ENCODE data around the gene ALK. TPM values are rescaled to one million over a fixed set of nuclear protein-coding genes. Genes with fewer than 3 reads are reported as not detected.

The ALK gene
- total and polyA plus RNA-seq, 2 donors (not counting 1 experiment from before 2014, with no cell fraction given): not detected

DNA sequence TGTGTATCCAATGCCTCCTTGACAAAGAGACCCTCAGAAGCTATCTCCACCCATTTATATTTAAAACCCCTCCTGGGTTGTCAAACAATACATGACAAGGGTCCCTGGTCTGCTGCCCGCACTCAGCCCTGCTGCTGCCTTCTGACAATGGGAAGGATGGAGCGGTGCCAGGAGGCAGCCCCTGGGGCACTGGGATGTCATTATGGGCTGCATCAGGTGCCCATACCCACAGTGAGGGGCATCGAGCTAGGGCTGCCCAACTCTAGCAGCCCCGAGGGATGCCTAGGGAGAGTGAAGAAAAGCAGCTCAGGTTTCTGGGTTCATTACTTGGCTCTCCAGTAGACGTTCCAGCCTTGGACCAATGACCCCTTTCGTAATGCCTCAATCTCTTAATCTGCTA is 301.7 kb downstream of the ALK start:
- Histone ChIP-seq H4K20me1 (ENCODE audit: control insufficient read depth, insufficient read depth, low read length, poor library complexity, severe bottlenecking) (no peaks in the 10 kb centered on the region), H3K9ac (ENCODE audit: low read length) (no peak overlapping the region), H3K4me1 (ENCODE audit: control insufficient read depth in 2 of 2, insufficient read depth in 2 of 2, low read length in 2 of 2) (no peaks in the 10 kb centered on the region), H3K27ac (ENCODE audit: low read length in 2 of 2) (no peak overlapping the region), H3K9me3 (ENCODE audit: control extremely low read depth in 1 of 3, control insufficient read depth in 2 of 3, insufficient read depth in 1 of 3, low read length in 2 of 3) (no peaks in the 10 kb centered on the region), H3K27me3 (replicated peaks in 1 of 4; ENCODE audit: control extremely low read depth in 1 of 4, control insufficient read depth in 3 of 4, insufficient read depth in 4 of 4, low read length in 3 of 4) (no peaks in the 10 kb centered on the region), H3K4me2 (replicated peaks; ENCODE audit: low read depth, low read length, poor library complexity, severe bottlenecking) (no peak overlapping the region), H3K79me2 (ENCODE audit: control insufficient read depth, insufficient read depth, low read length) (no peaks in the 10 kb centered on the region), H3K4me3 (ENCODE audit: control extremely low read depth in 1 of 5, extremely low read depth in 1 of 5, insufficient read depth in 1 of 5, low read depth in 2 of 5, low read length in 4 of 5) (no peak overlapping the region), H3K36me3 (replicated peaks in 1 of 2; ENCODE audit: control extremely low read depth in 1 of 2, control insufficient read depth in 1 of 2, extremely low read depth in 1 of 2, insufficient read depth in 2 of 2, low read length in 1 of 2) (no peaks in the 10 kb centered on the region), H2AFZ (ENCODE audit: insufficient read depth, low read depth, low read length, poor library complexity, severe bottlenecking) (no peak overlapping the region)
- CTCF ChIA-PET: no interaction called here
- POLR2A ChIA-PET: no interaction called here
- no peak for DNase-seq
- no peaks in the 10 kb centered on the region for H3K9me3 Mint-ChIP-seq (ENCODE audit: insufficient read depth)
- WGBS (ENCODE audit: insufficient coverage): 92% methylated on average over 3 of the region's 6 CpGs
- TF ChIP-seq, protein P1, sequence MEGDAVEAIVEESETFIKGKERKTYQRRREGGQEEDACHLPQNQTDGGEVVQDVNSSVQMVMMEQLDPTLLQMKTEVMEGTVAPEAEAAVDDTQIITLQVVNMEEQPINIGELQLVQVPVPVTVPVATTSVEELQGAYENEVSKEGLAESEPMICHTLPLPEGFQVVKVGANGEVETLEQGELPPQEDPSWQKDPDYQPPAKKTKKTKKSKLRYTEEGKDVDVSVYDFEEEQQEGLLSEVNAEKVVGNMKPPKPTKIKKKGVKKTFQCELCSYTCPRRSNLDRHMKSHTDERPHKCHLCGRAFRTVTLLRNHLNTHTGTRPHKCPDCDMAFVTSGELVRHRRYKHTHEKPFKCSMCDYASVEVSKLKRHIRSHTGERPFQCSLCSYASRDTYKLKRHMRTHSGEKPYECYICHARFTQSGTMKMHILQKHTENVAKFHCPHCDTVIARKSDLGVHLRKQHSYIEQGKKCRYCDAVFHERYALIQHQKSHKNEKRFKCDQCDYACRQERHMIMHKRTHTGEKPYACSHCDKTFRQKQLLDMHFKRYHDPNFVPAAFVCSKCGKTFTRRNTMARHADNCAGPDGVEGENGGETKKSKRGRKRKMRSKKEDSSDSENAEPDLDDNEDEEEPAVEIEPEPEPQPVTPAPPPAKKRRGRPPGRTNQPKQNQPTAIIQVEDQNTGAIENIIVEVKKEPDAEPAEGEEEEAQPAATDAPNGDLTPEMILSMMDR (IDR thresholded peaks at IDR 0.05): no peak
- TF ChIP-seq EZH2 (IDR thresholded peaks at IDR 0.05; ENCODE audit: borderline replicate concordance, insufficient read depth, low read depth, low read length, poor library complexity, severe bottlenecking): no peak
- no peak overlapping the region for H3K4me3 Mint-ChIP-seq
- no peak overlapping the region for H3K27ac Mint-ChIP-seq
- H3K27me3 Mint-ChIP-seq: peaks cover 7% of the 10 kb centered on the region
- no peaks in the 10 kb centered on the region for H3K4me1 Mint-ChIP-seq
- no peak for ATAC-seq (ENCODE audit: low read depth)
- intact Hi-C loops (cut with micrococcal nuclease): no loop called here

DNA sequence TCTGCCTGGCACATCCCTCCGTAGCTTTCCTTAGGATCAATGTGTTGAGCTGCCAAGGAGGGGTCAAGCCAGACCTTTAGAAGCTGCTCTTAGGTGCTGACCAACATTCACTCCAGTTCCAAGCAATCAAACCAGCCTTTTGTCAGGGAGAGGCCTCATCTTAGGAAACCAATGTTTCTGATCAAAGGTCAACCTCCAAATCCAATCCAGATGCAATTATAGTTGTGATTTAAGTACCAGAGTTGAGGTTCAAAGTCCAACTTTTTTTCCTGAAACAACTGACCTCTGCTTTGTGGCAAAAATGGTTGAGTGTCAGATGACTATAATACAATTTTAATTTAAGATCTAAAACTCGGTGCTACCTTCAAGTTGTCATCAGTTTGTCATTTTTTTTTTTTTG is 303.4 kb downstream of the ALK start:
- DNase-seq (no peak), ATAC-seq (ENCODE audit: low read depth) (no peak)
- H2AFZ ChIP-seq (ENCODE audit: insufficient read depth, low read depth, low read length, poor library complexity, severe bottlenecking): no peak overlapping the region
- H3K9ac ChIP-seq (ENCODE audit: low read length): no peak overlapping the region
- H3K27ac Mint-ChIP-seq: no peak overlapping the region
- ChIA-PET POLR2A (no interaction called here), CTCF (no interaction called here)
- no peaks in the 10 kb centered on the region for H3K27me3 ChIP-seq (replicated peaks in 1 of 4; ENCODE audit: control extremely low read depth in 1 of 4, control insufficient read depth in 3 of 4, insufficient read depth in 4 of 4, low read length in 3 of 4)
- H3K4me3 Mint-ChIP-seq: no peak overlapping the region
- H4K20me1 ChIP-seq (ENCODE audit: control insufficient read depth, insufficient read depth, low read length, poor library complexity, severe bottlenecking): no peaks in the 10 kb centered on the region
- H3K4me1 ChIP-seq (ENCODE audit: control insufficient read depth in 2 of 2, insufficient read depth in 2 of 2, low read length in 2 of 2): no peaks in the 10 kb centered on the region
- TF ChIP-seq EZH2 (IDR thresholded peaks at IDR 0.05; ENCODE audit: borderline replicate concordance, insufficient read depth, low read depth, low read length, poor library complexity, severe bottlenecking): no peak
- TF ChIP-seq, protein P1 (IDR thresholded peaks at IDR 0.05): no peak
- no peaks in the 10 kb centered on the region for H3K9me3 ChIP-seq (ENCODE audit: control extremely low read depth in 1 of 3, control insufficient read depth in 2 of 3, insufficient read depth in 1 of 3, low read length in 2 of 3)
- 89% methylated on average over 1 of the region's 2 CpGs for WGBS (ENCODE audit: insufficient coverage)
- H3K4me2 ChIP-seq (replicated peaks; ENCODE audit: low read depth, low read length, poor library complexity, severe bottlenecking): no peak overlapping the region
- no peaks in the 10 kb centered on the region for H3K4me1 Mint-ChIP-seq
- H3K36me3 ChIP-seq (replicated peaks in 1 of 2; ENCODE audit: control extremely low read depth in 1 of 2, control insufficient read depth in 1 of 2, extremely low read depth in 1 of 2, insufficient read depth in 2 of 2, low read length in 1 of 2): no peaks in the 10 kb centered on the region
- no peak overlapping the region for H3K27ac ChIP-seq (ENCODE audit: low read length in 2 of 2)
- no peaks in the 10 kb centered on the region for H3K79me2 ChIP-seq (ENCODE audit: control insufficient read depth, insufficient read depth, low read length)
- no peak overlapping the region for H3K4me3 ChIP-seq (ENCODE audit: control extremely low read depth in 1 of 5, extremely low read depth in 1 of 5, insufficient read depth in 1 of 5, low read depth in 2 of 5, low read length in 4 of 5)
- no peaks in the 10 kb centered on the region for H3K9me3 Mint-ChIP-seq (ENCODE audit: insufficient read depth)
- intact Hi-C loops (cut with micrococcal nuclease): no loop called here
- peaks cover 11% of the 10 kb centered on the region for H3K27me3 Mint-ChIP-seq
